OCI-LY1 (cell line): ENCODE data around the gene EDN1.

ENCODE experiments used
- H2AFZ ChIP-seq: fragments of 200-600 bp; sonication (generic), shearing (Covaris generic); 2 replicates; pipeline ENCODE4 v1.6.0; 2014; ENCODE audit warnings: antibody characterized with exemption, mild to moderate bottlenecking, low read length
- H3F3A ChIP-seq: fragments of 200-600 bp; sonication (generic), shearing (Covaris generic); 2 replicates; pipeline ENCODE4 v1.6.0; 2014; ENCODE audit warnings: mild to moderate bottlenecking, antibody characterized with exemption, low read length, moderate library complexity; ENCODE audit not compliant: insufficient read depth
- H3K27ac ChIP-seq: fragments of 200-600 bp; sonication (generic); 2 replicates; pipeline ENCODE4 v1.5.1; 2014; ENCODE audit warnings: low read length, mixed run types, mild to moderate bottlenecking, low read depth; ENCODE audit not compliant: poor library complexity, severe bottlenecking
- H3K27me3 ChIP-seq: fragments of 200-600 bp; sonication (generic); 2 replicates; pipeline ENCODE4 v1.6.0; 2014; ENCODE audit warnings: antibody characterized with exemption, mild to moderate bottlenecking, low read length, moderate library complexity; ENCODE audit not compliant: insufficient read depth
- H3K36me3 ChIP-seq: fragments of 200-600 bp; sonication (generic); 2 replicates; pipeline ENCODE4 v1.6.1; 2014; ENCODE audit warnings: mild to moderate bottlenecking, antibody characterized with exemption, low read length, moderate library complexity, mixed read lengths; ENCODE audit not compliant: insufficient read depth
- H3K4me1 ChIP-seq: fragments of 200-600 bp; sonication (generic); 2 replicates; pipeline ENCODE4 v1.5.1; 2014; ENCODE audit warnings: mild to moderate bottlenecking, low read length, moderate library complexity; ENCODE audit not compliant: insufficient read depth, severe bottlenecking
- H3K4me2 ChIP-seq: fragments of 200-600 bp; sonication (generic), shearing (Covaris generic); 2 replicates; pipeline ENCODE4 v1.6.1; 2014; ENCODE audit warnings: low read length
- H3K4me3 ChIP-seq: fragments of 200-600 bp; sonication (generic); 2 replicates; pipeline ENCODE4 v1.5.1; 2014; ENCODE audit warnings: low read length, low read depth, mild to moderate bottlenecking, mixed read lengths; ENCODE audit not compliant: poor library complexity, severe bottlenecking
- H3K79me2 ChIP-seq: fragments of 200-600 bp; shearing (Covaris generic); 2 replicates; pipeline ENCODE4 v1.6.1; 2016; ENCODE audit warnings: mixed run types, low read length, mixed read lengths; ENCODE audit not compliant: insufficient read depth
- H3K9ac ChIP-seq: fragments of 200-600 bp; sonication (generic), shearing (Covaris generic); 2 replicates; pipeline ENCODE4 v1.6.1; 2014; ENCODE audit warnings: mild to moderate bottlenecking, low read length, mixed read lengths
- H3K9me2 ChIP-seq: fragments of 200-600 bp; sonication (generic), shearing (Covaris generic); 2 replicates; pipeline ENCODE4 v1.6.1; 2014; ENCODE audit warnings: low read depth, mild to moderate bottlenecking, low read length, mixed read lengths
- H3K9me3 ChIP-seq: fragments of 200-600 bp; shearing (Covaris generic); 2 replicates; pipeline ENCODE4 v1.6.1; 2014; ENCODE audit warnings: low read length, mixed read lengths
- H4K20me1 ChIP-seq: fragments of 200-600 bp; sonication (generic), shearing (Covaris generic); 2 replicates; pipeline ENCODE4 v1.6.0; 2016; ENCODE audit warnings: mild to moderate bottlenecking, low read length; ENCODE audit not compliant: insufficient read depth
- CTCF ChIP-seq: fragments of 200-600 bp; sonication (generic), shearing (Covaris generic); IDR thresholded peaks from 2 replicates; pipeline ENCODE4 v1.5.1; 2017; ENCODE audit warnings: mild to moderate bottlenecking, antibody characterized with exemption, low read length, moderate library complexity, mixed read lengths
- EZH2 ChIP-seq: fragments of 200-600 bp; sonication (generic), shearing (Covaris generic); IDR thresholded peaks from 2 replicates; pipeline ENCODE4 v1.8.0; 2017; ENCODE audit warnings: borderline replicate concordance, mixed run types, mild to moderate bottlenecking, antibody characterized with exemption, low read length, moderate library complexity, mixed read lengths

Gene EDN1

GRCh38 chr6:12261502-12261901 lies 28.7 kb upstream of the EDN1 start:
- Histone ChIP-seq H3K27ac (no peak overlapping the region), H3K27me3 (no peaks in the 10 kb centered on the region), H3K9me3 (no peaks in the 10 kb centered on the region), H3K9ac (no peak overlapping the region), H3K4me2 (no peak overlapping the region), H3K4me3 (no peak overlapping the region), H2AFZ (no peak overlapping the region), H3K36me3 (no peaks in the 10 kb centered on the region), H3F3A (no peaks in the 10 kb centered on the region), H3K9me2 (no peaks in the 10 kb centered on the region), H3K4me1 (no peaks in the 10 kb centered on the region), H4K20me1 (no peaks in the 10 kb centered on the region), H3K79me2 (no peaks in the 10 kb centered on the region)
- TF ChIP-seq EZH2 (no peak), CTCF (no peak)

GRCh38 chr6:12262236-12263061 lies 27.7 kb upstream of the EDN1 start:
- Histone ChIP-seq H3K79me2 (no peaks in the 10 kb centered on the region), H3K9me2 (no peaks in the 10 kb centered on the region), H3K4me1 (no peaks in the 10 kb centered on the region), H2AFZ (no peak overlapping the region), H3F3A (no peaks in the 10 kb centered on the region), H3K36me3 (no peaks in the 10 kb centered on the region), H4K20me1 (no peaks in the 10 kb centered on the region), H3K27ac (no peak overlapping the region), H3K9ac (no peak overlapping the region), H3K4me2 (no peak overlapping the region), H3K9me3 (no peaks in the 10 kb centered on the region), H3K27me3 (no peaks in the 10 kb centered on the region), H3K4me3 (no peak overlapping the region)
- TF ChIP-seq CTCF (no peak), EZH2 (no peak)

GRCh38 chr6:12263403-12263802 lies 26.8 kb upstream of the EDN1 start:
- H3K27me3 ChIP-seq: no peaks in the 10 kb centered on the region
- no peak overlapping the region for H3K4me3 ChIP-seq
- H3K9me3 ChIP-seq: no peaks in the 10 kb centered on the region
- no peak overlapping the region for H3K4me2 ChIP-seq
- no peaks in the 10 kb centered on the region for H3F3A ChIP-seq
- H3K27ac ChIP-seq: no peak overlapping the region
- H3K9me2 ChIP-seq: no peaks in the 10 kb centered on the region
- no peaks in the 10 kb centered on the region for H3K79me2 ChIP-seq
- H3K36me3 ChIP-seq: no peaks in the 10 kb centered on the region
- H3K9ac ChIP-seq: no peak overlapping the region
- no peak for TF ChIP-seq EZH2
- no peak for TF ChIP-seq CTCF
- no peaks in the 10 kb centered on the region for H4K20me1 ChIP-seq
- H2AFZ ChIP-seq: no peak overlapping the region
- H3K4me1 ChIP-seq: no peaks in the 10 kb centered on the region
